ENCODE results near the gene RNF217.
"Not testable (repeated sequence)": the region's sequence is repeated elsewhere in the genome, so short reads cannot be mapped to it uniquely, and the experiment has no call there.

RNF217 gene

DNA sequence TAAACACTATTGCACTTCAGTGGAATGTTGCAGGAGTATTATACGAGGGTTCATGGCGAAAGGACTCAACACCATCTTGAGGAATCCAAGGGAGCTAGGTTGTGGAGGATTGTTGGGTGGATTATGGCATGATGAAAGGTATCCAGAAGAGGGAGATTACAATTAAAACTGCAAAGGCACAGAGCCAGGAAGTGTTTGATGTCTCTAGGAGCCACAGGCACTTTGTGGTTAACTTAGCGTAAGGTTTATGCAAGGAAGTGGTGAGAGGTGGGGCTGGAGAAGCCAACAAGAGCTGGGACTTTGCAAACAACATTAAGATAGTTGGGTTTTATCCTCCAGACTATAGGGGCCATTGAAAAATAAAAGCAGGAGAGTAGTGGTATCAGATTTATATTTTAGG lies 104.7 kb downstream of the RNF217 start:
- no peak for DNase-seq

DNA sequence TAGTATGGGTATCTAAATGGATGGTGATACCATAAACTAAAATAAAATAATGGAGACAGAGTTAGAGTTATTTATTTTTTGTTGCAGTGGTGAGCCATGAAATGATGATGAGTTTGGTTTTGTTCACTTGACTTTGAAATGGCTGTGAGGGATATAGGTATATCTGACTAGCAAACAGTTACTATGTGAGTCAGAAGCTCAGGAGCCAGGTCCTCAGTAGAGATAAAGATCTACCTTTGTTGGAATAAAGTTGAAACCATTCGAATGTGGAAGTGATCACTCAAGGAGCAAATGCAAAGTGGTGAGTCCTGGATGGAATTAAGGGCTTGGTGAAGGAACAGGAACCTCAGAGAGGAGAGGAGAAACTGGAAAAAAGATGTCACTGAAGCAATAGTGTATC lies 105.3 kb downstream of the RNF217 start:
- DNase-seq, result no peak

DNA sequence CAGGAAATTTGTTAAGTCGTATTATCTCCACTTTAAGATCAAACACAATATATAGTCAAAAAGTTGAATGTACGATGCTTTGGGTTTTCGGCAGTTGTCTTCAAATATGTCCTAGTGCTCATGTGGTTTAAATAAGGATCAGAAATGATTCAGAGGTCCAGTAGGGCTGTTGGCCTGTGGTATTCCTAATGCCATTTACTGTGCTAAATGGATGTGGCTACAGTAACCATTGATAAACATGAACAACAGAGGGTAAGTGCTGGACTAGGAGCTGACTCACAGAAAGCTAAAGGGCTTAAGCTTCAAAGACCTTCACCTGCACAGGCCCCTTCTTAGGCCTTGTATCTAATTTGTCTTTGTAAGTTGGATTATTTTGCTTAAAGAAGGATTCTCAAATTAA lies 110.8 kb downstream of the RNF217 start:
- DNase-seq, result no peak

DNA sequence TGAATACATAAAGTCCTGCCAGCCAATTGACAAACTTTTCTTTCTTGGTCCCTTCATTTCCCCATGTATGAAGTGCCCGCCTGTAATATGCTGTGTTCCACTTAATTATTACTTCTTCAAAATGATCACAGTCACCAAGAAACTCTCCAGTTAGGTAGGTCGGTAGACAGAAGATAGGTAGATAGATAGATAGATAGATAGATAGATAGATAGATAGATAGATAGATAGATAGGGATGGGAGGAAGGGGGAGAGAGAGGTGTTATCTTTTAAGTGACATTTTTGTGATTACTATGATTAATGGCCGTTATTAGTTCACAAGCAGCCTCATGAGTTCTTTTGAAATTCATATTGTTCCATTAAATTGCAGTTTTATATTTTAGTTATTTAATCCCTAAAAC lies 111.9 kb downstream of the RNF217 start:
- DNase-seq, result no peak

- DNase-seq, result not testable (repeated sequence)
Observed at GRCh38 chr6:125075073-125075472, 112.8 kb downstream of the RNF217 start.

GRCh38 chr6:125075741-125076481 lies 113.7 kb downstream of the RNF217 start:
- DNase-seq, result no peak

- DNase-seq, result no peak
Observed at GRCh38 chr6:125076482-125076742, 114.2 kb downstream of the RNF217 start.

DNA sequence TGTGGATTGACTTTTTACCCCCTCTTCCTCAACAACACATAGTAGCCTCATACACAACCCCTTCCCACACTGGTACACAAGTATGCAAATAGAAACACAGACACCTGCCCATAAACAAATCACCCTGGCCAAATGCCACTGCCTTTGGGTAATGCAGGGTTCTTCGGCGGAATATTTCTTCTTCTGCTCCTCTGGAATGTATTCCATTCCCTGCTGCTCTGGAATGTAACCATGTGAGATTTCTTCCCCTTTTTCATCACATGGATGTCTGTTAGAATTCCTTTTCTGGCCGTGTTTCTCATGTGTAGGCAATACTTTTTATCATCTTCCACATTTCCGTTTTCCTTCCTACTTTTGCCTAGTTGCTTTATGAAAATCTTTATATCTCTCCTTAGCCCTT lies 115.2 kb downstream of the RNF217 start:
- no peak for DNase-seq

DNA sequence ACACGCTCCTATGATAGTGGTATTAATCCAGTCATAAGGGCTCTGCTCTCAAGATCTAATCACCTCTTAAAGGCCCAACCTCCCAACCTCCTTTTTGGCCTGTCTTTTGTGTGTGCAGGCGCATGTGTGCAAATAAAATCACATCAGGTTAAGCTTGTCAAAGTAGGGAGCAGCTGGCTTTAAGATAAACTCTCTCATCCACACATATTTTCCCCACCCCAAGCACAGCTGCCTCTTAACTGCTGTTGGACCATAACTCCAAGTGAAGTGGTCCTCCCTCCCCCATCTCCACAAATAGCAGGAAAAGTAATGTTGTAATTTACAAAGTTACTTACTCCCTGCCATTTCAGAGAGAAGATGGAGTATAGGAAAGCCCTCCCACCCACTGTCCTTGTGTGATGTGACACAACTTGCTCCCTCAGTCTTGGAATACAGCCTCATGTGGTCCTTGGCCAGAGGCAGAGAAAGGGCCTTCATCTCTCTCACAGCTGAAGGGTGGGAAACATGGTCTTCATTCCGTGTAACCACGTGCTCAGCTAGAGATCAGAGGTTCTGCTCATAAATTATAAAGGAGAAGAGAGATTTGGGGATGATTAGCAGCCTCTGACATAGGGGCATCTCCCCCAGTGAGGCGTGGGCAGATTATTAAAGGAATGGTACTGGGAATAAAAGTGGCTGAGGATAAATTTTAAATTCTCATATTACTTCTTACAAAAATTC lies 116.5 kb downstream of the RNF217 start:
- peak; percentile 99 for DNase-seq

- no peak for DNase-seq
Observed at GRCh38 chr6:125082908-125083683, 120.9 kb downstream of the RNF217 start.

- no peak for DNase-seq
Observed at GRCh38 chr6:125083684-125083990, 121.4 kb downstream of the RNF217 start.

GRCh38 chr6:125086716-125087115 lies 124.5 kb downstream of the RNF217 start:
- no peak for DNase-seq

DNA sequence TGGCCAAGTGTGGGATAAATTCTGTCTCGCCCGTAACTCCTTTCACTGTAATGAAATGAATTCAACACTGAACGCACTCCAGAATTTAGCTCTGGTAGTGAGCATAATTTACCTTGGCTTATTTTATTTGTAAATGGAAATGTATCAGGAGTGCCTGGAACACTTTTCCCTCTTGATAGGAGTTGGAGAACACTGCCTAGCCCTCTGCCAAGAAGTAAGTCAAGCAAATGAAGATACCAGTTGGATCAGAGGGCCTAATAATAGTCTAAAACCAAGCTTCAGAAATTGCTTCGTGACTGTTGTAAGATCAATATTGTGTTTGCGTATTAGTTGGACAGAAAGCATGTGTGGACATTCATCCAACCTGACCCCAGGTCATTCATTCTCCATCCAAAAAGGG lies 126.7 kb downstream of the RNF217 start:
- DNase-seq, result no peak

DNA sequence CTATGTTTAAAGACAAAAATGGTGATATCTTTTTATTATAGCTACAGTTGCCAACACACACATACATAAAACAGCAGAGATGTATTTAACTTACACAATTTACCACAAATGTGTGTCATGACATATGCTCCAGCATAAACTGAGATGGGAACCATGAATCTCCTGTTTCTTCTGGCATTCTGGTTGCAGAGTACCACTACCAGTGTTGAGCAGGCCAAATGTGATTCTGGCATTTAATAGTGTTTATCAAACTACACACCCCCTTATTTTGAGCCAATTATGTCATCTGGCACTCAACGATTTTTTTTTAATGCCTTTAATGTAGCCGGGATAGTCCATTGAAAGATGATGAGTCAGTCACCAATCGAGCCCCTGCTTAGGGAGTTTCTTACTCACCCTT lies 132.3 kb downstream of the RNF217 start:
- DNase-seq, result no peak

DNA sequence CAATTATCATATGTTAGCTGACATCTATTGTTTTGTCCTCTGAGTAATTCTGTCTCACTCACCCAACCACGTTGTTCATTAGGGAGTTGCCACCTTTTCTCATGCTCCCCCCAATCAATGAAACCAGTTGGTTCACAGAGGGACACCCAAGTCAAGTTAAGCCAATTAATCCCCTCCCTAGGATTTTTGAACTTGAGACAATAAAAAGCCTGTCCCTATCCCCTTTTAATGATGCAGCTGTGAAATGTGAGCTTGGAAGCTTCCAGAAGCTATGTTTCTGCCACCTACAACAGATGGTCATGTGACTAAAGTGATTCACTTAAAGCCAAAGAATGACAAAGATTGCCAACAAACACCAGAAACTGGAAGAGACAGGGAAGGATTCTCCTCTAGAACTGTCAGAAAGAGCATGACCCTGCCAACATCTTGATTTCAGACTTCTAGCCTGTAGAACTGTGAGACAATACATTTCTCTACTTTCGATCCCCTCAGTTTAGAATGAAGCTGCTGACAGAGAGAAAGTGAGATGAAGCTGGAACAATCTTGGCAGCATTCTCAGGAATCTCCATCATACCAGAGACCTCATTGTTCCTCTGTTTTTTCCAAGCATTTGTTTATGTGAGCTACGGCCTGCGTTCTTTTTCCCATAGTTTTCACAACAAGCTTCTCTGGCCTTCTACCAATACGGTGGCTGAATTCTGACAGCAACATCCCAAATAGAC lies 133.5 kb downstream of the RNF217 start:
- DNase-seq, result no peak

- no peak for DNase-seq
Observed at GRCh38 chr6:125097186-125097585, 134.9 kb downstream of the RNF217 start.

DNA sequence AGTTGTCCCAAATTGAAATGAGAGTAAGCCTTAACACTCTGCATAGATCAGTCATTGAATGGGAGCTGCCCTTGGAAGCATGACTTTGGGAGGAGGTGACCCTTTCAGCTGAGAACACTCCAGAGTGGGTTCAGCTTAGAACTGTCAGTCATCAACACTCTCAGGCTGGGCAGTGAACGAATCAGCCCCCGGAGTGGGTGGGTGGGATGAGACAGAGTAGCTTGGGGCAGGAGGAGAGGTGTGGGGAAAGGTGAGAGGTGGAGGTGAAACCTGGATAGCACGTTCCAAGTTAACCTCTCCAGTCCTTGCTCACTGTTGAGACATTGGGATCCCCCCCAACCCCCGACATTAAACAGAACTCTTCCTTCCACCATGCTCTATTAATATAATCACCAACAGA lies 136.0 kb downstream of the RNF217 start:
- DNase-seq, result no peak

GRCh38 chr6:125099211-125100073 lies 137.2 kb downstream of the RNF217 start:
- no peak for DNase-seq

GRCh38 chr6:125100074-125100652 lies 137.9 kb downstream of the RNF217 start:
- DNase-seq, result no peak

GRCh38 chr6:125101128-125101527 lies 138.9 kb downstream of the RNF217 start:
- no peak for DNase-seq

GRCh38 chr6:125101631-125102030 lies 139.4 kb downstream of the RNF217 start:
- DNase-seq, result no peak

DNA sequence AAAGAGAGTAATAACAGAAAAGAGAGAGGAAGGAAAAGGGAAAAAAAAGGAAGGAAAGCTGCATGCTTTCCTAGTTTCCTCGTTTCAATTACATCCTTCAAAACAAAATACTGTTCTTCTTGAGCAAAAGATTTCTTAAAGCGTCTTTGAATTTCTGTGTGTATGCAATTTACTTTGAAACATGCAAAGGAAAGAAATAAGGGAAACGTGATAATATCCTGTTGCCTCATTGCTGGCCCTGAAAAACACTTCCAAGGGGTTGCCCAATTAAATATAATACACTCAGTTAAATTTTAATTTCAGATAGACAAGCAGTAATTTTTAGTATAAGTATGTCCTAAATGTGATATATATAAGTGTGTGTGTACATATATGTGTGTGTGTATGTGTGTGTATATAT lies 140.2 kb downstream of the RNF217 start:
- DNase-seq, result no peak

Measured in NCI-H524 treated with DMSO at 0.1 percent for 48 hours (cell line).